IMR-90 (cell line): ENCODE results near the gene RELN. TPM values are rescaled to one million over a fixed set of nuclear protein-coding genes. Genes with fewer than 3 reads are reported as not detected.
A peak's percentile ranks its signal among the peaks of the same experiment; 100 is the strongest.

ENCODE experiments used
- ATAC-seq: fragments of 200-7000 bp; cut with Tn5 transposase; 2 replicates; pipeline ENCODE4 v1.9.1; 2020; ENCODE audit warnings: low read depth, mild to moderate bottlenecking, moderate library complexity
- BruUV-seq: library from RNA; stranded (reverse); fragments of 400-500 nt; replicated peaks from 2 replicates; lab custom pipeline; 2021; lab: Mats Ljungman, UMichigan
- CTCF ChIA-PET: fragments of 300-600 bp; formaldehyde crosslinking; extraction: SDS; loops from one replicate; lab custom pipeline; 2021; ENCODE audit warnings: antibody characterized with exemption; lab: Yijun Ruan, JAX
- POLR2A ChIA-PET: fragments of 300-600 bp; sonication (Branson Sonifier 250); formaldehyde crosslinking; loops from one replicate; lab custom pipeline; 2022; ENCODE audit warnings: antibody characterized with exemption; ENCODE audit not compliant: unreplicated experiment; lab: Charles Lee
- DNase-seq: peaks from one replicate; pipeline ENCODE4 v3.0.0; 2013
- H2AFZ ChIP-seq: replicated peaks from 2 replicates; pipeline ENCODE3; 2013; ENCODE audit warnings: low read length, mild to moderate bottlenecking; ENCODE audit not compliant: poor library complexity
- H2AK5ac ChIP-seq: 2 replicates; pipeline ENCODE4 v1.6.1; 2013; ENCODE audit warnings: low read depth, low read length, inconsistent platforms
- H2AK9ac ChIP-seq: replicated peaks from 2 replicates; pipeline ENCODE3; 2013; ENCODE audit warnings: mild to moderate bottlenecking, low read depth, low read length, moderate library complexity; ENCODE audit not compliant: poor library complexity
- H2BK120ac ChIP-seq: 2 replicates; pipeline ENCODE4 v1.6.1; 2013; ENCODE audit warnings: low read depth, low read length, inconsistent platforms
- H2BK15ac ChIP-seq: 3 replicates; pipeline ENCODE4 v1.6.1; 2013; ENCODE audit warnings: low read depth, low read length, inconsistent platforms
- H2BK20ac ChIP-seq: 2 replicates; pipeline ENCODE4 v1.6.1; 2013; ENCODE audit warnings: low read depth, mild to moderate bottlenecking, inconsistent platforms, low read length, moderate library complexity
- H2BK5ac ChIP-seq: 2 replicates; pipeline ENCODE4 v1.6.1; 2013; ENCODE audit warnings: mild to moderate bottlenecking, low read depth, low read length, inconsistent platforms; ENCODE audit not compliant: poor library complexity, severe bottlenecking
- H3K14ac ChIP-seq: replicated peaks from 2 replicates; pipeline ENCODE4 v1.6.1; 2013; ENCODE audit warnings: low read depth, low read length, inconsistent platforms
- H3K18ac ChIP-seq: 2 replicates; pipeline ENCODE4 v1.6.1; 2013; ENCODE audit warnings: low read depth, low read length, control low read depth
- H3K23ac ChIP-seq: 2 replicates; pipeline ENCODE4 v1.6.1; 2013; ENCODE audit warnings: low read depth, low read length, inconsistent platforms
- H3K27ac ChIP-seq: 2 replicates; pipeline ENCODE4 v1.5.1; 2013; ENCODE audit warnings: mild to moderate bottlenecking, control low read depth, low read length; ENCODE audit not compliant: insufficient read depth
- H3K27me3 ChIP-seq: 2 replicates; pipeline ENCODE4 v1.6.1; 2013; ENCODE audit warnings: low read length; ENCODE audit not compliant: control insufficient read depth, insufficient read depth
- H3K36me3 ChIP-seq: 2 replicates; pipeline ENCODE4 v1.6.1; 2013; ENCODE audit warnings: low read length, mixed read lengths; ENCODE audit not compliant: control insufficient read depth, insufficient read depth
- H3K4ac ChIP-seq: 2 replicates; pipeline ENCODE4 v1.6.1; 2013; ENCODE audit warnings: low read depth, low read length, inconsistent platforms
- H3K4me1 ChIP-seq: 2 replicates; pipeline ENCODE4 v1.6.1; 2013; ENCODE audit warnings: low read length, mixed read lengths; ENCODE audit not compliant: control insufficient read depth, insufficient read depth
- H3K4me2 ChIP-seq: 2 replicates; pipeline ENCODE4 v1.6.1; 2013; ENCODE audit warnings: low read depth, mild to moderate bottlenecking, control low read depth, low read length, moderate library complexity
- H3K4me3 ChIP-seq: 2 replicates; pipeline ENCODE4 v1.5.1; 2013; ENCODE audit warnings: low read depth, mild to moderate bottlenecking, control low read depth, low read length, moderate library complexity; ENCODE audit not compliant: insufficient read depth
- H3K56ac ChIP-seq: 2 replicates; pipeline ENCODE4 v1.6.1; 2013; ENCODE audit warnings: low read length, inconsistent platforms; ENCODE audit not compliant: insufficient read depth; ENCODE audit errors: extremely low read depth
- H3K79me1 ChIP-seq, 2 experiments: 2 replicates each; pipeline ENCODE4 v1.6.1; 2013; ENCODE audit warnings: low read length in 2 of 2, inconsistent platforms in 1 of 2, low read depth in 1 of 2
- H3K9ac ChIP-seq: 2 replicates; pipeline ENCODE4 v1.6.1; 2013; ENCODE audit warnings: low read depth, low read length, control low read depth
- H3K9me1 ChIP-seq: 2 replicates; pipeline ENCODE4 v1.6.1; 2013; ENCODE audit warnings: low read length, inconsistent platforms; ENCODE audit not compliant: insufficient read depth
- H3K9me3 ChIP-seq: 2 replicates; pipeline ENCODE4 v1.6.1; 2013; ENCODE audit warnings: low read length; ENCODE audit not compliant: control insufficient read depth, insufficient read depth
- H4K20me1 ChIP-seq: 2 replicates; pipeline ENCODE4 v1.6.1; 2013; ENCODE audit warnings: low read length, inconsistent platforms; ENCODE audit not compliant: insufficient read depth
- H4K5ac ChIP-seq: 2 replicates; pipeline ENCODE4 v1.6.1; 2013; ENCODE audit warnings: mild to moderate bottlenecking, low read depth, low read length, control low read depth
- H4K8ac ChIP-seq, 2 experiments: 2 replicates each; pipeline ENCODE4 v1.6.1; 2013; ENCODE audit warnings: low read depth in 2 of 2, low read length in 2 of 2, control low read depth in 1 of 2, inconsistent platforms in 1 of 2
- H4K91ac ChIP-seq: 2 replicates; pipeline ENCODE4 v1.6.1; 2013; ENCODE audit warnings: low read depth, low read length, inconsistent platforms; ENCODE audit not compliant: insufficient read depth
- MAFK ChIP-seq: IDR thresholded peaks from 2 replicates; pipeline ENCODE4 v1.6.1; 2012; ENCODE audit warnings: low read depth, low read length, improper control_type of control experiment
- USF2 ChIP-seq: fragments of 150-350 bp; IDR thresholded peaks from 2 replicates; pipeline ENCODE4 v1.6.1; 2017; ENCODE audit warnings: mild to moderate bottlenecking, antibody characterized with exemption, low read length, low read depth
- WGBS, 2 experiments: methylation state at CpG; one replicate each; pipeline versions ENCODE4 v1.1.5 to v1.1.7; 2013; ENCODE audit warnings: missing lambda C conversion rate in 2 of 2; ENCODE audit not compliant: insufficient read length in 1 of 2; ENCODE audit errors: extremely low coverage in 2 of 2; 5-methylcytosine and 5-hydroxymethylcytosine counted together
- dilution Hi-C: fragments of 300-500 bp; cut with HindIII; formaldehyde crosslinking; loops from one replicate; pipeline ENCODE4 v1.14.3; 2018; ENCODE audit warnings: low sequenced_read_pairs; ENCODE audit not compliant: unreplicated experiment
- in situ Hi-C: fragments of 300-500 bp; cut with MboI; formaldehyde crosslinking; loops from 3 replicates; pipeline ENCODE4 v1.14.3; 2019; ENCODE audit warnings: low sequenced_read_pairs, inconsistent platforms, mixed read lengths
- intact Hi-C: fragments of 100-400 bp; cut with micrococcal nuclease; formaldehyde crosslinking; loops from 2 replicates; pipeline ENCODE4 v1.10.0; 2022
- polyA plus RNA-seq, 3 experiments: library from polyadenylated mRNA; depleted of rRNA; stranded (reverse); fragments of >200 nt; gene quantifications; 2 replicates each; pipeline ENCODE4 v1.2.3, GENCODE V29; 2012; ENCODE audit warnings: low replicate concordance in 1 of 3
- total RNA-seq: library from RNA; depleted of rRNA; stranded (reverse); fragments of >200 nt; gene quantifications from 2 replicates; pipeline ENCODE4 v1.2.3, GENCODE V29; 2012

Gene RELN
- total and polyA plus RNA-seq, 2 of the 4 experiments (the other 2 are of a cell fraction): 14.7 to 23.7 TPM

GRCh38 chr7:103941976-103942375, 47.5 kb downstream of the RELN start:
- H3K23ac ChIP-seq: no peak overlapping the region
- H3K79me1 ChIP-seq: no peaks in the 10 kb centered on the region
- no peak overlapping the region for H2AK5ac ChIP-seq
- H4K8ac ChIP-seq: no peak overlapping the region
- no peak overlapping the region for H3K18ac ChIP-seq
- dilution Hi-C loops (no loop called here), intact Hi-C loops (no loop called here), in situ Hi-C loops (no loop called here)
- no peak for DNase-seq
- H3K4me2 ChIP-seq: no peak overlapping the region
- H3K27ac ChIP-seq: no peak overlapping the region
- no peak overlapping the region for H2BK5ac ChIP-seq
- H2BK15ac ChIP-seq: no peak overlapping the region
- H2AK9ac ChIP-seq: no peak overlapping the region
- H3K27me3 ChIP-seq: no peaks in the 10 kb centered on the region
- H3K9me1 ChIP-seq: no peaks in the 10 kb centered on the region
- no peaks in the 10 kb centered on the region for H3K36me3 ChIP-seq
- no peaks in the 10 kb centered on the region for H4K20me1 ChIP-seq
- TF ChIP-seq USF2 (no peak), MAFK (peak; percentile 93)
- H4K5ac ChIP-seq: no peak overlapping the region
- no peak overlapping the region for H2AFZ ChIP-seq
- no peak overlapping the region for H3K9ac ChIP-seq
- no peak overlapping the region for H3K14ac ChIP-seq
- no peak overlapping the region for H3K56ac ChIP-seq
- WGBS, 2 experiments: no CpG with 5 or more reads among the region's 3 CpGs
- no peaks in the 10 kb centered on the region for H3K9me3 ChIP-seq
- no peak for ATAC-seq
- H4K91ac ChIP-seq: no peak overlapping the region
- H3K4me1 ChIP-seq: no peaks in the 10 kb centered on the region
- CTCF ChIA-PET: no interaction called here
- POLR2A ChIA-PET: no interaction called here
- H2BK120ac ChIP-seq: no peak overlapping the region
- no peak overlapping the region for H2BK20ac ChIP-seq
- no TSS peak for BruUV-seq
- no peak overlapping the region for H3K4ac ChIP-seq
- no peak overlapping the region for H3K4me3 ChIP-seq
